Activated T-cell treated with anti-CD3 and anti-CD28 coated beads, Interleukin-2, amount 50 U/mL, for 4 hours (primary cell): ENCODE measurements around the gene FBXO5. TPM values are rescaled to one million over a fixed set of nuclear protein-coding genes. Genes with fewer than 3 reads are reported as not detected.
A peak's percentile ranks its signal among the peaks of the same experiment; 100 is the strongest.
"Not testable (repeated sequence)": the region's sequence is repeated elsewhere in the genome, so short reads cannot be mapped to it uniquely, and the experiment has no call there.

Experiments
- ATAC-seq, 2 donors: fragments of 200-7000 bp; cut with Tn5 transposase; one replicate each; pipeline ENCODE4 v1.10.0; 2021
- DNase-seq: peaks from one replicate; pipeline ENCODE4 v3.0.0-alpha.2; 2020
- H3K27me3 Mint-ChIP-seq: one replicate; pipeline ENCODE4 v1.8.0; 2021; ENCODE audit warnings: low read depth, mixed read lengths
- H3K36me3 Mint-ChIP-seq: one replicate; pipeline ENCODE4 v1.8.0; 2022; ENCODE audit warnings: mixed read lengths; ENCODE audit not compliant: insufficient read depth
- H3K4me1 Mint-ChIP-seq: one replicate; pipeline ENCODE4 v1.8.0; 2021; ENCODE audit warnings: low read depth, mixed read lengths
- H3K4me3 Mint-ChIP-seq: one replicate; pipeline ENCODE4 v1.8.0; 2021; ENCODE audit warnings: mild to moderate bottlenecking, moderate library complexity, mixed read lengths
- H3K9me3 Mint-ChIP-seq: one replicate; pipeline ENCODE4 v1.8.0; 2021; ENCODE audit warnings: mixed read lengths
- total RNA-seq, 3 donors: library from RNA; stranded (reverse); gene quantifications; one replicate each; pipeline ENCODE4 v1.2.1, GENCODE V29; 2021

The FBXO5 gene
- total RNA-seq, 3 donors from 2014 or later = 9.7 to 10.6 (median 10.0) TPM

DNA sequence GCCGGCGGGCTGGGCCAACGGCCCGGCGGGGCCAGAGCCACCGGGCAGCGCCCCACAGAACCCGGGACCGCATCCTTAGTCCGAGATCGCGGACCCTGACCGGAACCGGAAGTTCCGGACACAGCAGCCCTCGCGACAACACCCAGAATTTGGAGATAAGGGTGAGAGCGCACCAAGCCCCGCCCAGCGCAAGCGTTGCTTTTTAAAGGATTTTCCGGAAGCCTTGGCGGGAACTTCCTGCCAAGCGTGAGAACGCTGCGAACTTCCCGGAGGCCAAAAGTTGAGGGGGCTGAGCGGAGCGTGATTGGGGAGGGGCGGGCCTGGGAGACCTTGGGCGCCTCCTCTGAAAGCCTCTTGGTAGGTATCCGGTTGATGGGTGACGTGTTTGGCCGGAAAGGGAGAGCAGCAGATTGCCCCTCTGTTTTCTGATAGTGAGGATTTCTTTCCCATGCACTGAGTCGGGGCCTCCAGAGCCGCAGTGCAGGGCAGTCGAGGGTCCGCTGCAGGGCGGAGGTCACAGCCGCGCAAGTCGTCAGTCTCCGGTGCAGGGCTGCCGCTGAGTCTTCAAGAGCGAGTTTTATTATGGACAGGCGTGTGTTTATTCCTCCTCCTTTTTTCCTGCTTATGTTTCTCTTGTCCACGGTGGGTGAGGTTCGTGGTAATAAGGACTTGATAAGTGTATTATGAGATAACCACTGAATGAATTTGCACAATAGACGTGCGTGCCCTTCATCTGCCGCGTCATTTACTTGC lies 19.9 kb upstream of the FBXO5 start, which contains the start of gene MTRF1L:
Gene MTRF1L, minus strand, starts transcription at position 97 of the 753 bp plus-strand sequence. Its CDS starts 24 bp downstream, at position 73.
- ATAC-seq (peak; percentile 92 to 94), DNase-seq (peak; percentile 79)
- peak within 1 kb of the TSS; percentile 98 for H3K4me3 Mint-ChIP-seq
- H3K4me1 Mint-ChIP-seq = peaks cover 38% of the 10 kb centered on the region
- no peaks in the 10 kb centered on the region for H3K27me3 Mint-ChIP-seq
- H3K9me3 Mint-ChIP-seq = no peaks in the 10 kb centered on the region
- peaks cover 13% of the 10 kb centered on the region for H3K36me3 Mint-ChIP-seq

DNA sequence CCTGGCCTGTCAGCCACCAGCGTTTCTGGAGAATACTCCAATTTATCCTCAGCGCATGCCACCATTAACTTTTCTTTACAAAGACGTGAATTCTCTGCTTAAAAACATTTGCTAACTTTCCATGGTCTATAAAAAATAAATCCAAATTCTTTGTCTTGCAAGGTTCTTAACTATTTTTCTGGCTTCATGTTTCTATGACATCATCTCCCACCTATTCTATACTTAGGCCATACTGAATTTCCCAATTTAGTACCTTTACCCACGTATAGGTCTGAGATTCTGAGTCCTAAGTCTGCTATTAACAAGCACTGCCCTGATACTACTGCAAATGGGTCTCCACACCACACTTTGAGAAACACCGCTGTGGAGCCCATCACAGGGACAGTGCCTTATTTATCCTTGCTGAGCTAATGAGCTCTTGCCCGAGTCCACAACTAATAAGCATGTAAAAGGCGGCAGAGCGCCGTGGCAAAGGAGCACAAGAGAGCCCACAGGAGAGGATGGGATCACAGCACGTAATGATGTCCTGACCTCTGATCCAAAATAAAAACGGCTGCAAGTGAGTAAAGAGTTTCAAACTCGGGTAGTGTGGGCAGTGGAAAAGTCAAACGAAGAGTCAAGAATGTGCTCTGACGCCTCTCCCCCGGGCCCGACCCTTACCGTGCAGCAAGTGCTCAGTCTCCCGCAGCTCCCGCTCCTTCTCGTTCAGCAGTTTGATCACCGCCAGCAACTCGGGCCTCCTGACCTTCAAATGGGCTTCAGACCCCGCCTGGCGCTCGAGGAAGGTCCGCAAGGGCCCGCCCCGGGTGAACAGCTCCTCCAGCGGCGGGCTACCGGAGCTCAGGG lies 19.1 kb upstream of the FBXO5 start:
- Mint-ChIP-seq H3K4me3 (peak overlapping the region; percentile 98), H3K4me1 (peaks cover 43% of the 10 kb centered on the region), H3K27me3 (no peaks in the 10 kb centered on the region), H3K9me3 (no peaks in the 10 kb centered on the region), H3K36me3 (peaks cover 19% of the 10 kb centered on the region)
- ATAC-seq = peak; percentile 33 to 41
- DNase-seq = no peak

DNA sequence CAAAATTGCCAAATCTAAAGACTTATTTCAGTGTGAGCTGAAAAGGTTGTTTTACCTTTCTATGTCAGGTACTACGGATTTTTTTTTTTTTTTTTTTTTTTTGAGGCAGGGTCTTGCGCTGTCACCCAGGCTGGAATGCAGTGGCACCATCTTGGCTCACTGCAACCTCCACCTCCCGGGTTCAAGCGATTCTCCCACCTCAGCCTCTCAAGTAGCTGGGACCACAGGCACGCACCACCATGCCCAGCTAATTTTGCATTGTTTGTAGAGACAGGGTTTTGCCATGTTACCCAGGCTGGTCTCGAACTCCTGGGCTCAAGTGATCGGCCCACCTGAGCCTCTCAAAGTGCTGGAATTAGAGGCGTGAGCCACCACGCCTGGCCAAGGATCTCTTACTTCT lies 17.9 kb upstream of the FBXO5 start:
- H3K4me3 Mint-ChIP-seq = peak overlapping the region; percentile 98
- not testable (repeated sequence) for H3K27me3 Mint-ChIP-seq, H3K9me3 Mint-ChIP-seq, DNase-seq, ATAC-seq
- H3K4me1 Mint-ChIP-seq = peaks cover 49% of the 10 kb centered on the region
- H3K36me3 Mint-ChIP-seq = peaks cover 23% of the 10 kb centered on the region

- Mint-ChIP-seq H3K4me1 (peaks cover 51% of the 10 kb centered on the region), H3K27me3 (no peaks in the 10 kb centered on the region), H3K4me3 (peak overlapping the region; percentile 98), H3K9me3 (no peaks in the 10 kb centered on the region), H3K36me3 (peaks cover 23% of the 10 kb centered on the region)
- ATAC-seq = no peak
- no peak for DNase-seq
These were observed 17.4 kb upstream of the FBXO5 start for GRCh38 chr6:153000243-153000642.

DNA sequence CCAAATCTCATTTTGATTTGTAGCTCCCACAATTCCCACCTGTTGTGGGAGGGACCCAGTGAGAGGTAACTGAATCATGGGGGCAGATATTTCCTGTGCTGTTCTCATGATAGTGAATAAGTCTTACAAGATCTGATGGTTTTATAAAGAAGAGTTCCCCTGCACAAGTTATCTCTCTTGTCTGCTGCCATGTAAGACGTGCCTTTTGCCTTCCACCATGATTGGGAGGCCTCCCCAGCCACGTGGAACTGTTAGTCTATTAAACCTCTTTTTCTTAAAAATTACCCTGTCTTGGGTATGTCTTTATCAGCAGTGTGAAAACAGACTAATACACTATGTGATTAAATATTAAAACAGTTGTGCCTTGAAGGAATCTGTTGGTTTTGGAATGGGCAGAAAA lies 16.7 kb upstream of the FBXO5 start:
- not testable (repeated sequence) for ATAC-seq, H3K9me3 Mint-ChIP-seq, DNase-seq, H3K27me3 Mint-ChIP-seq
- peaks cover 23% of the 10 kb centered on the region for H3K36me3 Mint-ChIP-seq
- H3K4me1 Mint-ChIP-seq = peaks cover 51% of the 10 kb centered on the region
- H3K4me3 Mint-ChIP-seq = peak overlapping the region; percentile 4

GRCh38 chr6:152993847-152994246 lies 11.0 kb upstream of the FBXO5 start:
- no peaks in the 10 kb centered on the region for H3K27me3 Mint-ChIP-seq
- ATAC-seq (peak; percentile 53 to 65), DNase-seq (no peak)
- H3K4me1 Mint-ChIP-seq = peaks cover 25% of the 10 kb centered on the region
- no peaks in the 10 kb centered on the region for H3K9me3 Mint-ChIP-seq
- H3K36me3 Mint-ChIP-seq = peaks cover 26% of the 10 kb centered on the region
- no peak overlapping the region for H3K4me3 Mint-ChIP-seq

- H3K4me3 Mint-ChIP-seq = no peak overlapping the region
- ATAC-seq = peak; percentile 28 to 40
These were observed 10.6 kb upstream of the FBXO5 start for GRCh38 chr6:152993431-152993830.

DNA sequence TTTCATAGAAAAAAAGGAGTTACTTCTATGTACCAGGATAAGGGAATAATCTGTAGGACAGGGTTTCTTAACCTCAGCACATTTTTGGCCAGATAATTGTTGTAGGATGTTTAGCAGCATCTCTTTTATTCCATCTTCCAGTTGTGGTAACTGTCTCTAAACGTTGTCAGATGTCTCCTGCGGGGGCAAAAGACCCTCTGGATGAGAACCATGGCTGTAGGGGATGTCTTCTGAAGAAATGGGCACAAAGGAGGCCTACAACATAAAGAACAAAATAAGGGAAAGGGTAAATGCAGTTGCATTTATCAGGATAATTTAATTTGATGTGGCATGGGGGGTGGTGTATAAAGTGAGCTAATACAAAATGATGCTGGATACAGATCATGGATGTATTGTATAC lies 4.1 kb upstream of the FBXO5 start:
- H3K4me3 Mint-ChIP-seq = no peak overlapping the region
- no peaks in the 10 kb centered on the region for H3K9me3 Mint-ChIP-seq
- no peaks in the 10 kb centered on the region for H3K27me3 Mint-ChIP-seq

More at GRCh38 chr6:152993431-152993830, 10.6 kb upstream of the FBXO5 start:
- Mint-ChIP-seq H3K27me3 (no peaks in the 10 kb centered on the region), H3K9me3 (no peaks in the 10 kb centered on the region), H3K4me1 (peaks cover 24% of the 10 kb centered on the region), H3K36me3 (peaks cover 26% of the 10 kb centered on the region)
- no peak for DNase-seq

DNA sequence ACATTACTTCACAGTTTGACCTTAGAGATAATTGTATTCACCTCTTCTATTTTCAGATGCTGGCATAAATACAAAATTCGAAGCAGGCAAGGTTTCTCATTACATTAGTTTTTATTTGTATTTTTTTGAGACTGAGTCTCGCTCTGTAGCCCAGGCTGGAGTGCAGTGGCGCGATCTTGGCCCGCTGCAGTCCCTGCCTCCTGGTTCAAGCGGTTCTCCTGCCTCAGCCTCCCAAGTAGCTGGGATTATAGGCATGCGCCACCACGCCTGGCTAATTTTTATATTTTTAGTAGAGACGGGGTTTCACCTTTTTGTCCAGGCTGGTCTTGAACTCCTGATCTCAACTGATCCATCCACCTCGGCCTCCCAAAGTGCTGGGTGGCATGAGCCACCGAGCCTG lies 2.5 kb upstream of the FBXO5 start:
- H3K9me3 Mint-ChIP-seq, H3K27me3 Mint-ChIP-seq, ATAC-seq, DNase-seq: not testable (repeated sequence)
- peak overlapping the region; percentile 21 for H3K4me3 Mint-ChIP-seq
- peaks cover 12% of the 10 kb centered on the region for H3K36me3 Mint-ChIP-seq
- H3K4me1 Mint-ChIP-seq = peaks cover 37% of the 10 kb centered on the region

More for the DNA sequence above, 4.1 kb upstream of the FBXO5 start:
- ATAC-seq (no peak), DNase-seq (no peak)
- Mint-ChIP-seq H3K4me1 (peaks cover 24% of the 10 kb centered on the region), H3K36me3 (peaks cover 10% of the 10 kb centered on the region)

GRCh38 chr6:152984513-152984872 lies 1.7 kb upstream of the FBXO5 start:
- Mint-ChIP-seq H3K4me3 (peak overlapping the region; percentile 99), H3K9me3 (no peaks in the 10 kb centered on the region), H3K36me3 (peaks cover 10% of the 10 kb centered on the region), H3K4me1 (peaks cover 41% of the 10 kb centered on the region), H3K27me3 (no peaks in the 10 kb centered on the region)
- DNase-seq (no peak), ATAC-seq (no peak)

GRCh38 chr6:152983637-152984512 lies 1.0 kb upstream of the FBXO5 start:
- DNase-seq (peak; percentile 89), ATAC-seq (peak; percentile 28 to 39)
- Mint-ChIP-seq H3K4me1 (peaks cover 43% of the 10 kb centered on the region), H3K36me3 (peaks cover 10% of the 10 kb centered on the region), H3K9me3 (no peaks in the 10 kb centered on the region), H3K4me3 (peak overlapping the region; percentile 99), H3K27me3 (no peaks in the 10 kb centered on the region)

GRCh38 chr6:152981989-152982903 lies 595 bp downstream of the FBXO5 start:
- H3K36me3 Mint-ChIP-seq = peaks cover 12% of the 10 kb centered on the region
- no peak for ATAC-seq
- DNase-seq = no peak
- peak overlapping the region; percentile 99 for H3K4me3 Mint-ChIP-seq
- no peaks in the 10 kb centered on the region for H3K27me3 Mint-ChIP-seq
- H3K4me1 Mint-ChIP-seq = peaks cover 45% of the 10 kb centered on the region
- no peaks in the 10 kb centered on the region for H3K9me3 Mint-ChIP-seq

- H3K27me3 Mint-ChIP-seq = no peaks in the 10 kb centered on the region
- DNase-seq (no peak), ATAC-seq (no peak)
- H3K36me3 Mint-ChIP-seq = peaks cover 14% of the 10 kb centered on the region
- H3K4me1 Mint-ChIP-seq = peaks cover 46% of the 10 kb centered on the region
- H3K4me3 Mint-ChIP-seq = peak overlapping the region; percentile 51
- H3K9me3 Mint-ChIP-seq = no peaks in the 10 kb centered on the region
These were observed 1.6 kb downstream of the FBXO5 start for GRCh38 chr6:152981219-152981618.
